RKO (cell line): Measurements from ENCODE around the gene TUBB4A.
"Not testable (repeated sequence)": the region's sequence is repeated elsewhere in the genome, so short reads cannot be mapped to it uniquely, and the experiment has no call there.

ENCODE experiments used
- DNase-seq: peaks from one replicate; pipeline ENCODE4 v3.0.0-alpha.2; 2016; ENCODE audit warnings: low spot score

The TUBB4A gene

DNA sequence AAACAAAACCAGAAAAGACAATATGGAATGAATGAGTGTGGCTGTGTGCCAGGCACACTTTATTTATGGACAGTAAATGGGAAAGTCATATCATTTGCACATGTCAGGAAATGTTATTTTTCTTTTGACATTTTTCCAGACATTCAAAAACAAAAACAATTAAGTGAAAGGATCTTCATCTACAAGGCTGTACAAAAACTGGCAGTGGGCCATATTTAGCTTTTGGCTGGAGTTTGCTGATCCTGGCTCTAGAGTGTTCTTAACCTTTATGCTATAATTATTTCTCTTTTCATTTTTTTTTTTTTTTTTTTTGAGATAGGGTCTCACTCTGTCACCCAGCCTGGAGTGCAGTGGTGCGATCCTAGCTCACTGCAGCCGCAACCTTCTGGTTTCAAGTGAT is 22.2 kb upstream of the TUBB4A start:
- DNase-seq: no peak

- DNase-seq: no peak
Measured at GRCh38 chr19:6522712-6523111, 20.6 kb upstream of the TUBB4A start.

DNA sequence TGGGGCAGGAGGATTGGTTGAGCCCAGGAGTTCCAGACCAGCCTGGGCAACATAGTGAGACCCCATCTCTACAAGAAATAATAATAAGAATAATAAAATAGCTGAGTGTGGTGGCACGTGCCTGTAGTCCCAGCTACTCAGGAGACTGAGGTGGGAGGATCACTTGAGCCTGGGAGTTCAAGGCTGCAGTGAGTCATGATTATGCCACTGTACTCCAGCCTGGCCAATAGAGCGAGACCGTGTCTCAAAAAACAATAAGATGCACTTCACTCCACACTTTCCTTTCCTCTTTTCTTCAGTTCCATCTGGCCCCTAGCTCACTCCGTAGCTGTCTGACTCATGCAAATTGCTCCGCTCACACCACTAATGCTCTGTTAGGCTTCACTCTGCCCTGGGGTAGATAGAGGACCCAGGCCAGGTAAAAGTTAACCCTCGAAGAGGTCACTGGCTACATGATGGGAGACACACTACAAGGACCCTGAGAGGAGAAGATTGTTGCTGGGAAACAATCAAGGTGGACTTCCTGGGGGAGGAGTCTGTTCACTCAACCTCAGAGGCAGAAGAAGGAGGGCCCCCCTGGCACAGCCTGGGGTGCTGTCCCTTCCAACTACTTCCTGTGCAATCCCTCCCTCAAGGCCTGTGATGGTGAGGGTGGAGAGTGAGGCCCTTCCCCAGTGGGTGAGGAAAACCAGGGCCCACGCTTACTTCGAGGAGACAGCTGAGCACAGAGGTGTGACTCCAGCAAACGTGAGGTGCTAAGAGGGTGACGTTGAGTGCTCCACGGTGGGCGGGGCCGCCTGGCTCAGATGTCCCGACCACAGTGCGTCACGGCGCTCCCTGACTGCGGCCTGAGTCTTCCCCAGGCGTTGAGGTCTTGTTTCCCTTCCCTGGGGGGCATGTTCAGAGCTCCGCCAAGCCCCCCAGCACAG is 19.9 kb upstream of the TUBB4A start:
- no peak for DNase-seq

- peak; percentile 89 for DNase-seq
Measured at GRCh38 chr19:6519289-6519688, 17.2 kb upstream of the TUBB4A start.

GRCh38 chr19:6518145-6518911 is 16.2 kb upstream of the TUBB4A start:
- DNase-seq: no peak

DNA sequence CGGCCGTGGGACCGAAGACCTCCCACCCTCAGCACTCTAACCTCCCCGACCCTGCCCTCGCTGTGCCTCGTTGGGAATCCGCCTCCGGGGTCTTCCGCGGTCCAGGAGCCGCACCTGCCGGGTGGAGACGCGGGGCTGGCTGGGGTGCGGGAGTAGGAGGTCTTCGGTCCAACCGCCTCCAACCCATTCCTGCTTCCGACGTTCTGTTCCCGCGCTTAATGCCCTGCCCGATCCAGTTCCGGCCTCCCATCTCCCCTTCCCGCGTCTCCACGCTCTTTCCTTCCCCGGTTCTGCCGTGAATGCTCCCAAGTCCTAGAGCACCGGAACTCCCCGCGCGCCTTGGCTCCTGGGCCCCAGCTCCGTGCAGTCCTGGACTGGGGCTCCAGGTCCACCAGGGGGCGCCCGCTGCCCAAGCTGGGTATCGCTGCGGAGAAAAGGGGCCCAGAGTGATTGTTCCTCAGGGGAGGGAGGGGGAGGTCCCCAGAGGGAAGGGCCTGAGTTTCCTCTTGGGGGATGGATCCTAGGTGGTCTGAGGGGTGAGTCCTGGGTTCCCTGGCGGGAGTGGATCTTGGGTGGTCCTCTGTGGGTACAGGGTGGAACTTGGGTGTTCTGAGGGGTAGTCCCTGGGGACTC is 14.7 kb upstream of the TUBB4A start:
- DNase-seq: peak; percentile 90

DNA sequence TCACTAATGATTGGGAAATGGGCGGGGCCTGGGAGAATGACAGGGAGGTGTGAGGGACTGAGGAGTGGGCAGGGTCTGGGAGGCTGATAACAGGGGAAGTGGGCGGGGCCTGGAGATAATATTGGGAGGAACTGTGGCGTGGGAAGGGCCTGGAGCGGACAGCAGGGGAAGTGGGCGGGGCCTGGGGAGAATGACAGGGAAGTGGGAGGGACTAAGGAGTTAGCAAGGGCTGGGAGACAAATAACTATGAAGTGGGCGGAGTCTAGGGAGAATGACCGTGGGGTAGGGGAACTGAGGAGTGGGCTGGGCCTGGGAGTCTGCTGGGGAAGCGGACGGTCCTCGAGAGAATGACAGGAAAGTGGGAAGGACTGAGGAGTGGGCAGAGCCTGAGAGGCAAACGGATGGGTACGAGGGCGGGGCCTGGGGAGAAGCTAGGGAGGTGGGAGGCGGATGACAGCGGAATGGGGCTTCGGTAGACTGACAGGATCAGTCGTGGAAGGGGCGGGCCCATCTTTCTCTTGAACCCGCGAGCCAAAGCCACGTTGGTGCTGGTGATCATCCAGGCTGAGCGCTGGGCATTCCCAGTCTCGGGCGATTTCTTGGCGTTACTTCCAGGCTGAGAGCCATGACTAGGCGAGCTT is 14.0 kb upstream of the TUBB4A start:
- peak; percentile 92 for DNase-seq

GRCh38 chr19:6514926-6515544 is 12.9 kb upstream of the TUBB4A start:
- no peak for DNase-seq

DNA sequence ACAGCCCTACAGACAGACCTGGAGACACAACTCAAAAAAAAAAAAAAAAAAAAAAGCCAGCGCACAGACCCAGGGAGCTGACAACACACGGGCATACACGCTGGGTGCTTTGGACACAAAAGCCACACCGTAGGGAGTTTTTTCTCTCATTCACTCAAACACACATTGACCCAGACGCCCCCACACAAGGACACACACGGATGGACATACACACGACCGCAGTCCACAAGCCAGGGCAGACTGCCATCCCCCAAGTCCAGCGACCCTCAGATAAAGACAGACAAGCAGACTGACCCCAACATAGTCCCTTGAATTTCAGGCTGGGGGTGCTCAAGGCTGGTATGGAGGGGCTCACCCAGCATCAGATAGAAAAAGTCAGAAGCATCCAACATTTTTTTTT is 12.0 kb upstream of the TUBB4A start:
- no peak for DNase-seq

DNA sequence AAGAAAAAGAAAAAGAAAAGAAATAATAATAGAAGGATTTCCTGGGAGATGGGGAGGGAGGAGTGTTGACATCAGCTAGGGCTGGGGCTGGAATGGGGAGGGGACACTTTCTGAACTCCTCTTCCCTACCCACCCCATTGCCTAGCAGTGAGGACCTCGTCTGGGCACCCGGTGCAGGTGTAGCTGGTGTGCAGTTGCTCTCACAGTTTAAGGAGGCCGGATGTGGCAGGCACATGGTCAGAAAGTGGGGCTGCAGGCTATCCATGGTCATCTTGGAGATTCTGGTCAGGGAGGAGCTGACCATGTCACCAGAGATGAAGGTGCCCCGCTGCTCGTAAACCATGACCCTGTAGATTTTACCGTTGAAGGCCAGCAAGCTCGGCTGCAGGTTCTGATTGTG is 8.5 kb upstream of the TUBB4A start:
- no peak for DNase-seq

DNA sequence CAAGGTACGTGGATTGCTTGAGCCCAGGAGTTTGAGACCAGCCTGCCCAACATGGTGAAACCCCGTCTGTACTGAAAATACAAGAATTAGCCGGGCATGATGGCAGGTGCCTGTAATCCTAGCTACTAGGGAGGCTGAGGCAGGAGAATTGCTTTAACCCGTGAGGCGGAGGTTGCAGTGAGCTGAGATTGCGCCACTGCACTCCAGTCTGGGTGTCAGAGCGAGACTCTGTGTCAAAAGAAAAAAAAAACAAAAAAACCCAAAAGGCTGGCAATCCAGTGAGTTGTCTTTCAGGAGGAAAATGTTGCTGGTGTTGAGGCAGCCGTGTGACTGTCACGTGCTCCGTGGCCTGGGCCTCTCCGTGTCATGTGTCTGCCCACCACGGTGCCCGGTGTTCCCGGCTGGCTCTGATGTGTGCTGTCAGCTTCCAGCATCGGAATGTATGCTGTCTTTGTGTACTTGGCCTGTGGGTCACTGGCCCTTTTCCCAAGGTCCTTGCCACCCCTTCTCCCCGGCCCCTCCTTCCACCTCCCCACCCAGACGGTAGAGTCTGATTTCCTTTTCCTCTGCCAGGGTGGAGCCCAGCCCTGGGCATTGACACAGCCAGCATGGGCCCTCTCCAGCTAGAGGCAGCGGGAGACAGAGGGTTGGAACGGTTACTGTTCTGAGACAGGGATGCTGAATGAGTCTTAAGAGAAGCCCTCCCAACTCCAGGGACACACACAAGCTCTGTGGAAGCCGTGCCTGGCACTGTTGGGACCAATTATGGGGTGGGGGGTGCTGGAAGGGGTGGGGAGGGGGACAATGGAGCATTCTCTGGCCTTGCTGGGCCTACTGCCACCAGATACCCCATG is 7.2 kb upstream of the TUBB4A start:
- no peak for DNase-seq

GRCh38 chr19:6508028-6508771 is 6.1 kb upstream of the TUBB4A start:
- DNase-seq: not testable (repeated sequence)

DNA sequence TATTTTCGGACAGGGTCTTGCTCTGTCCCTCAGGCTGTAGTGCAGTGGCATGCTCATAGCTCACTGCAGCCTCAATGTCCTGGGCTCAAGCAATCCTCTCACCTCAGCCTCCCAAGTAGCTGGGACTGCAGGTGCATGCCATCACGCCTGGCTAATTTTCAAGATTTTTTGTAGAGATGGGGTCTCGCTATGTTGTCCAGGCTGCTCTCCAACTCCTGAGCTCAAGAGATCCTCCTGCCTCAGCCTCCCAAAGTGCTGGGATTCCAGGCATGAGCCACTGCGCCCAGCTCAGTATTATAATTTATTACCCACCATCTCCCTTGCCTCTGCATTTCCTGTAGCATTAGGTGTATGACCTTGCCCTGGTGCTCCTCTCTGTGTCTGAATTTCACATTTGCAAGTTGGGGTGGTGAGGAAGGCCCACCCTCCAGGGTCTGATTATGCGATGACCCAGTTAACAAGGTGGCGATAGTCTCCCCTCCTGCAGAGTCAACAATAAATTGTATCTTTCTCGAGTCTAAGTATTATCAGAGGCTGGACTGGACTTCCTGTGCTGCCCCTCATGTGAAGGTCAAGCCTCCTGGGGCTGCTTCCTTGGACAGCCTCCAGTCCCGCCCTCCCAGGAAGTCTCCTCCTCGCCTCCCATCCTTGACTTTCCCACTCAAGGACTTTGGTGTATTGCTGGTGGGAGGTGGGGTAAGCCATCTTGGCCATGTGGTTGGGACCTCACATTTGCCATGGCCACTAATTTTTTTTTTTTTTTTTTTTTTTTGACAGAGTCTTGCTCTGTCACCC is 1.5 kb upstream of the TUBB4A start:
- no peak for DNase-seq

- no peak for DNase-seq
Measured at GRCh38 chr19:6500837-6501739, 1.0 kb downstream of the TUBB4A start.

DNA sequence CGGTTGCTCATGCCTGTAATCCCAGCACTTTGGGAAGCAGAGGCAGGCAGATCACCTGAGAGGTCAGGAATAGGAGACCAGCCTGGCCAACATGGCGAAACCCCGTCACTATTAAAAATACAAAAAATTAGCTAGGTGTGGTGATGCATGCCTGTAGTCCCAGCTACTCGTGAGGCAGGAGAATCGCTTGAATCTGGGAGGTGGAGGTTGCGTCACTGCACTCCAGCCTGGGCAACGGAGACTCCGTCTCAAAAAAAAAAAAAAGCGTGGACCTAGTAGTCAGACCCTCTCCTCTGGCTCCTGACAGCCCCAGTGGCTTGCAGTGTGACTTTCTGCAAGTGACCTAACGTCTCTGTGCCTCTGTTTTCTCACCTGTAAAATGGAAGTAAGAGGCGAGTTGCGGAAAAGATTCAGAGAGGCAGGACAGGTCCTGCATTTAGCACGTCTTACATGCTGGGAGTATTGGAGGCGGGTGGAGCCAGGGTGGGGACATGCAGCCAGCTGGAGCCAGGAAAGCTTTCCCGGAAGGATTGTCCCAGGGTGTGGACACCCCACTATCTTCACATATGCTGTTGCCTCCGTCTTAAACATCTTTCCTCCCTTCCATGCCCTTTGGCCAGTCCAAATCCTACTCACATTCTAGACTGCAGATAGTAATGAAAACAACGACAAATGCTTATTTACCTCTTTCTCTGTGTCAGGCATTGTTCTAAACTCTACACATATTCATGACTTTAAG is 2.9 kb downstream of the TUBB4A start:
- no peak for DNase-seq

DNA sequence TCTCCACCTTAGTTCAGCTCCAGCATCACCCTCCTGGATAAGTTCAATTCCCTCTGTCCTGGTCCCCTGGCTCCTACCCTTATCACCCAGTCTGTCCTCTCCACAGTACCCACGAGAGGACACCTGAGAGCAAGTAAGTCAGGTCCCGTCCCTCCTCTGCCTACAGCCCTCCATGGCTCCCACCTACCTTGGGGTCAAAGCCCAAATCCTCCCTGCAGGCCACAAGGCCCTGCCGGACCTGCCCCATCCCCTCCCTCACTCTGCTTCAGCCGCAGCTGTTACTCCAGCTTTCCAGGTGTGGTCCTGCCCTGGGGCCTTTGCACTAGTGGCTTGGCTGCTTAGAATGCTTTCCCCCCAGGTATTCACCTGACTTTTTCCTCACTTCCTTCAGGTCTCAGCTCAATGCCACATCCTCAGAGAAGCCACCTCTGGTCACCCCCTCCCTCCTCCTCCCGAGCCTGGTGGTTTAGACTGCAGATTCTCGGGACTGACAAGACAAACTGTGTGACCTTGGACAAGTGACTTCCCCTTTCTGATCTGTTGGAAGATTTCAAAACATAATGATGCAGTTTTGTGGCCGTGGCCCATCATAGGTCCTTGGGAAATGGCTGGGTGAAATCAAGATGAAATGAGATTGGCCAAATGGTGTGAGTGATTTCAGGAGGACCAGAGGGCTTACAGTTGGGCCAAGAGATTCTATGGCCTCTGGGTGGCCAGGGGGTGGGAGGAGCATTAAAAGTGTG is 3.6 kb downstream of the TUBB4A start:
- DNase-seq: no peak

DNA sequence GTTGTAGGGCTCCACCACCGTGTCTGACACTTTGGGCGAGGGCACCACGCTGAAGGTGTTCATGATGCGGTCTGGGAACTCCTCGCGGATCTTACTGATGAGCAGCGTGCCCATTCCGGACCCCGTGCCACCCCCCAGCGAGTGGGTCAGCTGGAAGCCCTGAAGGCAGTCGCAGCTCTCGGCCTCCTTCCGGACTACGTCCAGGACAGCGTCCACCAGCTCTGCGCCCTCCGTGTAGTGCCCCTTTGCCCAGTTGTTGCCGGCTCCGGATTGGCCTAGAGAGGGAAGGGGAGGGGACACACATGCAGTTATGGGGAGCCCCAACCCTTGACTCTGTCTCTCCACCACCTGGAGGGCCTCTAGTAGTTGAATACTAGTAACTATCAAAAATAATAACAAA is 6.2 kb downstream of the TUBB4A start:
- no peak for DNase-seq
